Stimulated activated CD4-positive, alpha-beta T cell treated with anti-CD3 and anti-CD28 coated beads, Interleukin-1b, Interleukin-23, amount 100 ng/mL, for 24 hours (primary cell): ENCODE data around the gene TMEM163.
"Not testable (repeated sequence)": the region's sequence is repeated elsewhere in the genome, so short reads cannot be mapped to it uniquely, and the experiment has no call there.

ENCODE experiments used
- DNase-seq, 4 experiments: peaks; one replicate each; pipeline ENCODE4 v3.0.0-alpha.2; 2020; ENCODE audit warnings: low read depth in 4 of 4, low spot score in 1 of 4

Gene TMEM163

DNA sequence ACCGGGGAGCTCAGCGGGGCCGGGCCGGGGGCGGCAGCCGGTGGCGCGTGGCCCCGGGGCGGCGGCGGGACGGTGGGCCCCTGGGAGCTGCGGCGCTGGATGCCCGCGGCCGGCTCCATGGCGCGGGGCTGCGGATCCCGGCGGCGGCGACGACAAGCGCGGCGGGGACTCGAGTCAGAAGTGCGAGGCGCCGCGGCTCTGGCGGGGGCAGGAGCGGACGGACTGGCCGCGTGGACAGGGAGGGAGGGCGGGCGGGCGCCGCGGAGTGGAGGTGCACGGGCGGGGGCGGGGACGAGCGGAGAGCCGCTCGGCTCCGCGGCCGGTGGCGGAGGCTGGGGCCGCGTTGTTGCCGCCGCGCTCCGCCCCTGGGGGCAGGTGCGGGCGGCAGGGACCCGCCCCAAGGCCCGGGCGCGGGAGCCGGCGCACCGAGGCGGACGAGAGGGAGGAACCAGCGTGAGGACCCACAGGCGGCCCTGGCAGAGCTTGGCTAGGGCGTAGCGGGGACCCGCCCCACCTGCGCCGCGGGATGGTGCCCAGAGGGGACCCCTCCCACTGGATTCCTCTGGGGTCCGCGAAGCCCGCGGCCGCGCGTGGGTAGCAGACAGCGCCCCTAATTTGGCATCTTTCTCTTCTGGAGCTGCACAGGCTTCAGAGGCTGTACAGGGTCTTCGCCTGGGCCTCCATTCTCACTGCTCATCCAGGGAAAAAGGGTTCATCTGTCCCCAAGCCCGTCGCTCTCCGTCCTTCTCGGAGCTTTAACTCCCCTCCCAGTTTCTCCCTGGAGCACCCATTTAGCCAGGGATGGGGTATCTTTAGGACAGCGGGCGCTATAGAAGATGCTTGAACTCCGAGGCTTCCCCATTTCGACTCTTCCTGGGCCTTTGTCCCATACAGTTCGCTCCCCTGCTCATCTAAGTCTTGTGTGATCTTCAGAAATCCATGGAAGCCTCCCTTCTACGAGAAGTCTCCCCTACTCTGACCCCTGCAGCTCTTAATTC, at the start of gene TMEM163:
TSS of gene TMEM163 (minus strand) at position 184 of the 998 bp plus-strand sequence.
- peak in 1 of 4 experiments; percentile 20 for DNase-seq

DNA sequence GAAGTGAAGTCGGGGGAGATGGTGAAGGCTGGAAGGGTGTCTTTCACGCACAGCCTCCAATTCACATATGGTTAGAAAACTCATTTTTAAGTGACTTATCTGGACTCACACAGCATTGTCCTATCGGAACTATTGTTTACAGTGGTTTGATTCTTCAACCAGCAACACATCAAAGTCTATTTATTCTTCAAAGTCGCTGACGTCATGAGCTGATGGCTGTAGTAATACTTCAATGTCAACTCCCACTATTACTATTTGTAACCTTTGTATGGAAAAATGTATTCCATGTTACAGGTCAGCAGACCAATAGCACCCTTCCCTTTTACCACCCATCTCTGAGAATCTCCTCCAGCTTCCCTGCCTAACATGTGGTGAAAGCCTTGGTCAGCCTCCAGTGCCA, 47.8 kb upstream of the TMEM163 start:
- DNase-seq: no peak

DNA sequence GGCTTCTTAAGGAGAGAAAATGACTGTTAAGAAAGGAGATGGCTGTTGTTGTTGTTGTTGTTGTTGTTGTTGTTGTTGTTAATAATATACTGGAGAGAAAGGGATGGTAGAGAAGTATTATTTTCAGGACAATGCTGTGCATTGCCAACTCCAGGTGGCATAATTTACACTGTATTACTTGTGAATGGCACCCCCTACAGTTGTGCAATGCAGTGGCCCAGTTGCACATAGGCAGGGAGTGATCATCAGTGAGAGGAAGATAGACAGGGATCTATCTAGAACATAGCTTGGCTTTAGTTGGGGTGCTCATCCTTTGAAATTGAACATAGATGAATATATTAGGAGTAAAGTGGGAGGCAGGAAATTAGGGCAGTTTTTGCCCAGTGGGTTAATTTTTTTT, 47.2 kb upstream of the TMEM163 start:
- DNase-seq: no peak

DNA sequence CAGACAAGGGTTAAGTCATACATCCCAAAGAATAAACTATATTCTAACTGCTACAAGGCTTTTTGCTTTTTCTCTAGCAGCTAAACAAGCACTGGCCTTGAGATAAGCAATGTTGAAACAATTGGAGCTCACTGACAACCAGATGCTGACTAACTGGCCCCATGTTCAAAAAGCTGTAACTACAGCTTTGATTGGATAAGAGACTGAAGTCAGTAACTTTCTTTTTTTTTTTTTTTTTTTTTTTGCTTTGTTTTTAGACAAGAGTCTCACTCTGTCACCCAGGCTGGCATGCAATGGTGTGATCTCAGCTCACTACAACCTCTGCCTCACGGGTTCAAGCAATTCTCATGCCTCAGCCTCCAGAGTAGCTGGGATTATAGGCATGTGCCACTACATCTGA, 45.4 kb upstream of the TMEM163 start:
- DNase-seq: no peak

DNA sequence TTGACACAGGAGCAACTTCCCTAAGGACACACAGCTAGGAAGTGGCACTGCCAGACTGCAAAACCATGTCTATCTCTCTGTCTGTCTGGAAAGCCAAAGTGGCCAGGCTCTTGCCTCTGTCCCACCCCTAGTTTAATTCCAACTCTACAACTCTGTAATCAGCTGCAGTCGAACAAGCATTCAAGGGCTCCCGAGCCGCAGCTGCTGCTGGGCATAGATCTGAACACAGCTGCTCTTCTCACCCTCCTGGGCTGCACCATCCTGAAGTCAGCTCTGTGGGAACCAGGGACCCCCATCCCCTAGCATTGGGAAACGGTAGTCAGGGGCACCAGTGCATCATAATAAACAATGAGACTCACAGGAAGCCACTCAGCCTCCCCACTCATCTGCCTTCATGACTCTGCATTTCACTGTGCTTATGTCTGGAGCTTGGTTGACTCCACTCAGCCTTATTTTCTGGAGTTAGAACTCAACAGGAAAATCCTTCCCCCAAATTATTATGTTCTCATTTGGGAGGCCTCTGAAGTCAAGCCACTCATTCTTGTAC, 44.4 kb upstream of the TMEM163 start:
- DNase-seq: no peak

DNA sequence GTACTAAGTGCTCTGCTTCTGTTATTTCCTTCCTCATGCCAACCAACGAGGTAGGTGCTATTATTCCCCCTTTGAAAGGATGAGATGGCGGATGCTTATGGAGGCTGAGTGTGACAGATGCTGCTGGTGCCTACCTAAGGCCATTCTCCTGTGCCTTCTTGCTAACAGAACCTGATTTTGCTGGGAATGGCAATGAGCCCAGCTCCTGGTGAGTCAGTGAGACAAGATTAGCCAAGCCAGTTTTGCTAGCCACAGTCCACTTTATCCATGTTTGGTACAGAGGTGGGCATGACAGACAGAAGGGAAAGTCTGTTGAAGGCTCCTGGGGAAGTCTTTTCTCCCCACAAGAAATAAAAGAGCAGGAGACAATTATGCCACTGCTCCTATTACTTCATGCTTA, 43.7 kb upstream of the TMEM163 start:
- DNase-seq: no peak

DNA sequence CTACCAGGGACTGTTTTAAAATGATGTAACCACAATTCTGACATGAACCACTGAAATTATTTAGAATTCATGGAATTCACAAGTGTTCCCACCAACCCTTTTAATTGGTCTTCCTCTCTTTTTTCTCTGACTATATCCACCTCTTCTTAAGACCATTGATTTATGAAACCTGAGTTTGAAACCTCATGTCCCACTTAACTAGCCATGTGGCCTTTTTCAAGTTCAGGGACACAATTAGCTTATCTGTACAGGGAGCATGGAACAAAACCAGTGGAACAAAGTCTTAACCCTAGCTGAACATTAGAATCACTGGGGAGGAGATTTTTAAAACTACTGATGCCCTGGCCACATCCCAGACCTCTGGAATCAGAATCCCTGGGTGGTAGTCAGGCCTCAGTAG, 41.6 kb upstream of the TMEM163 start:
- DNase-seq: no peak

DNA sequence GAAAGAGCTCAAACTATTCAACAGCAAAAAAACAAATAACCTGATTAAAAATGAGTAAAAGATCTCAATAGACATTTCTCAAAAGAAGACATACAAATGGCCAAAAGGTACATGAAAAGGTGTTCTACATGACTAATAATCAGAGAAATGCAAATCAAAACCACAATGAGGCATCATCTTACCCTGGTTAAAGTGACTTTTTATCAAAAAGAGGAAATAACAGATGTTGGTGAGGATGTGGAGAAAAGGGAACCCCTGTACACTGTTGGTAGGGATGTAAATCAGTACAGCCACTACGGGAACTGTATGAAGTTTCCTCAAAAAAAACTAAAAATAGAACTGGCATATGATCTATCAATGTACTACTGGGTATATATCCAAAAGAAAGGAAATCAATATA, 39.8 kb upstream of the TMEM163 start:
- no peak for DNase-seq

DNA sequence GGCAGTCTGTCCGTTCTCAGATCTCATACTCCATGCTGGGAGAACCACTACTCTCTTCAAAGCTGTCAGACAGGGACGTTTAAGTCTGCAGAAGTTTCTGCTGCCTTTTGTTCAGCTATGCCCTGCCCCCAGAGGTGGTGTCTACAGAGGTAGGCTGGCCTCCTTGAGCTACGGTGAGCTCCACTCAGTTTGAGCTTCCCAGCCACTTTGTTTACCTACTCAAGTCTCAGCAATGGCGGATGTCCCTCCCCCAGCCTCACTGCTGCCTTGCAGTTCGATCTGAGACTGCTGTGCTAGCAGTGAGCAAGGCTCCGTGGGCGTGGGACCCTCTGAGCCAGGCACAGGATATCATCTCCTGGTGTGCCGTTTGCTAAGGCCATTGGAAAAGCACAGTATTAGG, 33.2 kb upstream of the TMEM163 start:
- DNase-seq: not testable (repeated sequence)

DNA sequence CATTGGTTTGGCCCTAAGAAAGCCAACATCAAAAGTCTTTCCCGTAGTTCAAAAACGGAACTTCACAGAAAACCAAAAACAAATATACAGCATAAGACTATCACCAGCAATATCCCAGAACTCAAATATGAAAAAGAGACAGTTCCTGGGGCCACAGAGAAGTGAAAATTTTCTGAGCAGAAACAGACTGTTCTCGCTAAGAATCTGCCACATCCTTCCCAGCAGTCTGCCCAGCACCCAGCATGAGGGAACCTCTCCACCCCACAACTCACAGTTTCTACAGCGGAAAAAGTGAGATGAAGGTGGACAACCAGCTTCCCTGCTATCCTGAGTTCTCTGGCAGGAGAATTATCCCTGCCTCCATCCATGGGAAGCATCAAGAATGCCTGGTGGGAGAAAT, 26.7 kb upstream of the TMEM163 start:
- DNase-seq: no peak

DNA sequence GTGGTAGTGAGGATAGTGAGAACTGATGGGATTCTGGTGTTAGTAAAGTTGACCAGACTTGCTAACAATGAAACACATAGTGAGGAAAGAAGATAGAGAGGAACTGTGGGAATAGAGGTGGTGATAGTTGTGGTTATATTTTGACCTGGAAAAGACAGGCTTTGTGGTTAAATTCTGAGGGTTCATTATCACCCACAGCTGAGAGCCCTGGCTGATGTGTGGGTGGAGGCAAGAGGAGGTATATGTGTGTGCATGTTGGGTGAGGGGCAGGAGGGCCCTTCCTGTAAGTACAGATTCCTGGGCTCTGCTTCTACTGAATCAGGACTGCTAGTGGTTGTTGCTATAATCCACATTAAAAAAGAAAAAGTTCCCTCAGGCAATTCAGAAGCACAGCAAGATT, 26.2 kb upstream of the TMEM163 start:
- DNase-seq: no peak

DNA sequence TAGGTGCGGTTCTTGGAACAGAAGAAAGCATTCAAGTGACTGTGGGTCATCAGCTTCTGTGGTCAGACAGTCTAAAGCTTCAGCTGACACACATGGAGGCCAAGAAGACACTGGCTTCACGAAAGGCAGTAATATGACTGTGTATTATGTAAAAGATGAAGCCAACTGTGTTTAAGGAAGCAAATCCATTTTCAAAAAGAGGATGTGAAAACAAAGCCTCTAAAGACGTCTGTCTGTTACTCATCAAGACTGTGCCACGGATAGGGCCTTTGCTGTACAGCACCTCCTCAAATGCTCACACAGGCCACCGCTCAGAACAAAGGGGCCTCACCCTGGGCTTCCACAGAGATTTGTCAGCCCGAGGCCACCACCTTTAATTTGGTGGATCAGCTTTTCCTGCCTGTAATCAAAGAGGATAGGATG, 21.1 kb upstream of the TMEM163 start:
- no peak for DNase-seq

DNA sequence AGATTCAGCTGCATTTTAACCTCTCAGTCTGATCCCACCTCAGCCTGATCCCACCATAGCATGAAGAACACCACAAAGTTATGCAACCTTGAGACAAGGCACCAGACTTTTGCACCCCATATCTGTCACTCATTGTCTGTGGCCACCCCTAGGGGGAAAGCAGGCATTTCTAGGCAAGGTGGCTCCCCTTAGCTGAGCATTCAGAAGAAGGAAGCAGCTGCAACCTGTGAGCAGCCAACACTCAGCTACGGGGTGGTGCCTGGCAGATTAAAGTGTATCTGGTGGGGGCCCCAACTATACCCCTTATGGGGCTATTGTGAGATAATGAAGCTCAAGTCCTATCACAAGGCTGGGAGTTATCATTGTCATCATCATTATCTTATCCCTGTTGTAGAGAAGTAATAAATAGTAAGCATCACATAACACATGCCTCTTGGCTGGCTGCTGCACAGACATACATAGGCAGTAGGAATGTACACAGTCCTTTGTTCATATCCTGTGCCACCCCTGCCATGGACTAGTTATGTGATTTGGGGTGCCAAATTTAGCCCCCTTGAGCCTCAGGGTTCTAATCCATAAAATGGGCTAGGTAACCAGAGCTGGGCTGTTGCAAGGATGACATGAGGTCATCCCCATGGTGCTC, 20.6 kb upstream of the TMEM163 start:
- no peak for DNase-seq

DNA sequence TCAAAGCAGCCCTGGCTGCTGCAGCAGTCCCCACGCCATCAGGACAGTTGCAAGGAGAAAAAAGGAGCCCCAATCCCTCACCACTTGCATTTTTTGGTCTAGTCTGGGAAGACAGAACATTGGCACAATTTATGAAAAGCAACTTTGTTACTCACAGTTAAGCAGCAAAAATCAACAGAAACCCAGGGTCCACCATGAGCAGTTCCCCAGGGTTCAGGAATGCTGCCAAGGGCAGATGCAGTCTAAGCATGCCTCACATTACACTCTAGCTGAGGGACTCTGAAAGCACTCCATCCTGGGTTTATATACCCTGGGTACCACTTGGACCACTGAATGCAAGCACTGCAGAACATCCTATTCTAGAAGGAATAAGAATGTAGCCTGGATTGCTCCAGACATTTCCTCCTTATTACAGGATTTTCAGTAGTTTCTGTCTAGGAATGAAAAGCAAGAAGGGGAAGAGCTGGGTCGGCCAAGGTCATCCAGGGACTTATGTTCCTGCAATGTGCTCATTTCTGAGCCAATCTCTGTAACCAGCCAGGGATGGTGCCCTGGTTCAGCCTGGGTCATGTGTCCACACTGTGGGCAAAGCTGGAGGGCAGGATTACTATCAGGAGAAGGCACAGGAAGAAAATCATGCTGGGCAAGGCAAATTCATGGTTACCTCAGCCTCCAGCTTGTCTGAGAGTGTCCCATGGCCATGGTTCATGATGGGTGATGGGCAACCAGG, 19.5 kb upstream of the TMEM163 start:
- no peak for DNase-seq

DNA sequence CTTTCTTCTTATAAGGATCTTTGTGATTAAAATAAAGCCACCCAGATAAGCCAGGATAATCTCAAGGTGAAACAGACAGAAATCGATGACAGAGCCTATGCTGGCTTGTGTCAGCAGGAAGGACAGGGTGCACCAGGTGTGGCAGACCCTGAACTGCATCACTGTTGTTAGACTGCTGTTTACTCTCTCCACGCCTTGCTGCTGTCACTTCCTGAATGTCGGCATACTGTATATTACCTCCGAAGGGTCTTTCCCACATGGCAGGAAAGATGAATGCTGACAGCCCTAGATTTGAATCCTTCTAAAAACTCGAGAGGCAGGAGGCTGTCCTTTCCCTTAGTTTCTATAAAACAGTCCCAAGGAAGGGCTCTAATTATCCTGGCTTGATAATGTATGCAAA, 18.9 kb upstream of the TMEM163 start:
- DNase-seq: no peak

DNA sequence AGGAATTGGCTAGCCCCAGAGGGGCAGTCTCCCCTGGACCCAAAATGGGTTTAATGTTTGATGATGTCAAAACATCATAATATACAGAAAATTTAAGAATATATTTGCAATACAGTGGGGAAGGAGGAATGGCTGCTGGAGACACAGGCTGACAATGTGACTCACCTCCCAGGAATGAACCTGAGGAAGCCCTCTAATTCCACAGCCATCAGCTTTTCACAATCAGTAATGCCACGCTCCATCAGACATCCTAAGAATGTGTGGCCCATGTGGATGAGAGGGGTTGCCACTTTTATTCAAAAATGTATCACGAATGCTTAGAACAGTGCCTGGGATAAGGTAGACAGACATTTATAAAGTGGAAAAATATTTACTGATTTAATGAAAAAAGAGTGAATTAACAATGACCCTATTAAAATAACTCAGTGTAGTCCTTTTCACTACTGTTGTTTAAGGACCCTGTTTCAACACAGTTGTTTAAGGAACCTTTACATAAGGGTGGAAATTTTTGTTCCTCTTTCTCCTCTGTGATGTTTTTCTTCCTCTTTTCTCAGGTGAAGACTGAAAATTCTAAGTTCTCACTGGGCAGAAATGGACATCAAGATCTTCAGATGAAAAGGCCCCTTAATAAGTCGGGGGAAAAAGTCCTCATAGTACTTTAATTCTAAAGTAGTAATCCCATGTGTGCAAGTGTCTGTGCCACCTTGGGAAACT, 17.5 kb upstream of the TMEM163 start:
- no peak for DNase-seq

DNA sequence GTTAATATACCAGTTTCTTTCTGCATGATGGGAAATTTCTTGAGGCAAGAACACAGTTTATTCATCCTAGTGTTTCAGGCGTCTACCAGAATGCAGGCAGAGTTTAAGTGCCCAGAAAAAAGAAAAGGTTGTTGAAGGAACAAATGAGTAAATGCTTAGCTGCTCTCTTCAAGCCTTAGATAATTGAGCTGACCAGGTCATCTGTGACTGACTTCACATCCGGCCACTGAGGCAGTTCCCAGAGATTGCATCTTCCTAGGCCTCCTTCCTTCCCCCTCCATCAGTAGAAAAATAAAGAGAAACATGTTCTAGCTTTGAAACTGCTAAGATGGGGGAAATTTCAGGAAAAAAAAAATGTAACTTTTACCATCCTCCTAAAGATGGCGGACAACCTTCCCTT, 9.4 kb upstream of the TMEM163 start:
- DNase-seq: no peak

DNA sequence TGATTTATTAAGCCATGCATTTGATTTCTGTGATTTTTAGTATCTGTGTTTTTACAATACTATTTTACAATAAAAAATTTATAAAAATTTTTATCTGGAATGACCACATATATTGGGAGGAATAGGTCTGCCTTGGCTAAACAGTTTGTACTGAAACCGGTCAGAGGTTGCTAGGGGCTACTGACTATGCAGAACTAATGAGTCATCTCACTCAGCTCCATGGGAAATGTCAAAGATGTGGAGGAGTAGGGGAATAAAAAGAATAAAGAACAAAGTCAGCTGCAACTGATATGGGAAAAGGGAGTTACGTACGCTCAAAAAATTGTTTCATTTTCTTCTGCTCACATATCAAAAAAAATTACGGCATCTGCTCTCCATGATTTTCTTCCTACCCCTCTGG, 8.6 kb upstream of the TMEM163 start:
- no peak for DNase-seq

DNA sequence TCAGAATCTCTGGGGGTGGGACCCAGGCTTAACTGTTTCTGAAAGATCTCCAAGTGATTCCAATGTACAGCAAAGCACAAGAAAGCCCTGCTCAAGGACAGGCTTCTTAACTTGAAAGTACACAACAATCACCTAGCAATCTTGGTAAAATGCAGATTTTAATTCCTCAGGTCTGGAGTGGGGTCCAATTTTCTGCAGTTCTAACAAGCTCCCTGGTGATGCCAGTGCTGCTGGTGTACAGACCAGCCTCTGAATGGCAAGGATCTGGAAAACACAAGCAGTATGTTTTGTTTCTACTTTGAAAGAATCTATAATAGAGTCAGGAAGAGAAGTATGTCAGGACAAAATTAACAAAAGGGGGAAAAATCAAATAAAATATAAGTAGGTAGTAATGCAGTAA, 7.8 kb upstream of the TMEM163 start:
- no peak for DNase-seq

DNA sequence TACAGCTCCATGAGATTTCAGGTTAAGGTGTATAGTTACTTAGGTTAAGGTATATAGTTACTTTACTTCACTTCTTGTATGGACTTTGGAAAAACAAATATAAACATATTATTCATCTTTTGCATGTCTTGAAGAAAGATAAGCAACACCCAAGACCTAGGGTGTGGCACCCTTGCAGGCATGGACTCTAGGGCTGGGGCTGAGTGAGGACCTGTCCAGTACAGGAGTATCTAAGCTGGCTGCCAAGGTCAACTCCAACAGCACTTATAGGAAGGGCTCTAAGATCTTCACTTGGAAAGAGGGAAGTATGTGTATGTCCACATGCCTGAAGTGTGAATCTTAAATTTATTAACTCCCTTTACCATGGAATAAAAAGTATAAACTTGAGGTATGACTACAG, 7.1 kb upstream of the TMEM163 start:
- no peak for DNase-seq

DNA sequence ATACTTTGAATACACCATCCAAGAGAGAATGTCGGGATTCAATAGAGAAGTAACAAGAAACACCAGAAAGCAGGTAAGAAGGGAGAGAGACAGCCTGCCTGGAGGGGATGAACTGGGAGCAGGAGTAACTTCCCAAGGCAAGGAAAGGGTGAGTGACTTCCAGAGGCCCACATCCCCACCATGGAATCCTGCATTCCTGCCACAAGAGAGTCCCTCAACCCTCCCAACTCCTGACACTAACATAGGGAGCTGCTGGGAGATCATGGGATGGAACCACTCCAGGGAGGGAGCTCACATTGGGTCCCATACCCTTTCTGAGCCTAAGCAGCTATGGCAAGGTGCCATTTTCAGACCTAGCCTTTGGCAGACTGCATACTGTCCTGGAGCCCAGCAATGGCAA, 5.5 kb upstream of the TMEM163 start:
- no peak for DNase-seq
